ENCODE measurements around the gene KCNQ2. TPM values are rescaled to one million over a fixed set of nuclear protein-coding genes. Genes with fewer than 3 reads are reported as not detected.
A peak's percentile ranks its signal among the peaks of the same experiment; 100 is the strongest.

Gene KCNQ2
- polyA plus RNA-seq, 3 donors = not detected

DNA sequence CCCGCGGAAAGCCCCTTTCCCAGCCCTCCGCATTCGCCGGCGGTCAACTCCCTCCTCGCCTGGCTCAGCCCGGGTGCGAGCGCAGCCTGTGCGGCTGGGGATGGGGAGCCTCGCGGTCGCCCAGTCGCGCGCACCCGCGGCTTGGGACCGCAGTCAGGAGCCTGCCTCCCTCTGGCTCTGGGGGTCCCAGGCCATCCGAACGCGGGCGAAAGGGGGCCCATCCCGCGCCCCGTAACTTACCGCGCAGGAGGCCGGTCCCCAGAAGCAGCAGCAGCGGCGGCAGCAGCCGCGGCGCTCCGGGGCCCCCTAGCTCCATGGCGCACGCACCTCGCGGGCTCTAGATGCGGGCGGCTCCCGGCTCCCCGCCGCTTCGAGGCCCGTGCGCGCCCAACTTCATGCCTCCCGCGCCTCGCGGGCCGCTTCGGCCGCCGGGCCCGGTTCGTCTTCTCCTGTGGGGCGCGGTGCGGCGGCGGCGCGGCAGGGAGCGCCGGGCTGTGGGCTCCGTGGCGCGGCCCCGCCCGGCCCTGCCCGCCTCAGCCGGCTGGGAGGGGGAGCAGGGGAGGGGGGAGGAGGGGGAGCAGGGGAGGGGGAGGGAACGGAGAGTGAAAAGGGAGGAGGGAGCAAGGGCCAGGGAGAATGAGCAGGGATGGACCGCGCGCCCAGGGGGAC is 111.5 kb downstream of the KCNQ2 start, which contains the start of gene CHRNA4:
CHRNA4 (minus strand) TSS at position 500 of the 669 bp plus-strand sequence; CDS start at position 316, 184 bp downstream.
- H3K27me3 Mint-ChIP-seq (ENCODE audit: low read depth in 3 of 3) = peaks cover 28 to 43% (median 31%) of the 10 kb centered on the region in 3 donors

DNA sequence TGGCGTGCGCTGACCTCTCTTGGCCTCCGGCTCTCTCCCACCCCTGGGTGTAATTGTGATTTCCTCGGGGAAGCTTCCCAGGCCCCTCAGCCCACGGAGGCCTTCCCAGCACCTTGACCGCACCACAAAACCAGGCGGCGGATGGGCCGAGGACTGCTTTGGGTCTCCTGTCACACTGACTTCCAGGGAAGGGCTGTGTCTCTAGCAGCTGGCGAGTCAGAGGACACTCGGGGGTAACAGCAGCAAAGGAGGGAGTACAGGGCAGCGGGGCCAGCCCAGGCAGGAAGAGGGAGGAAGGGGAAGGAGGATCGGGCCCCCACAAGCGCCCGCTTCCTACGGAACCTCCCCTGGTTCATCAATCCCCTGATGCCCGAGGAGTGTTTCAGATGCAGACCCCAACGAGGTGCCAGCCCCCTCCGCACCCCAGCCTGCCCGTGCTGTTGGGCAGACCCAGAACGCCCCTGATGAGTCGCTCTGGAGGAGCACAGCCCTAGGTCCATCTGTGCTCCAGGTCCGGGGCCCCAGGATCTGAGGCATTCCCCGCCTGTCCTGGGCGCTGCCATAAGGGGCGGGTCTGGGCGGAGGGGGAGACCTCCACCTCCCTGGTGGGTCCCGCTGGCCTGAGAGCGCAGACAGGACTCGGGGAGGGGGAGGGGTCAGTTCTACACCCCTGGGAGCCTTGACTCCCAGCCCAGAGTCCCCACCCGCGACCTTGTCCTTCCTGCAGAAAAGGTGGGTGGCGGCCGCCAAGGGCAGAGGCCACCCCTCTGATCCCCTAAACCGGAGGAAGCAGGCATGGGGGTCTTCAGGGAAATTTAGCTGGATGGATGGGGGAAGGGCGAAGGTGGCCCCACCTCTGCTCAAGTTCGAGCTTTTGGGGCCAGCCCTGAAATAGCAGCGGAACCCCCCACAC is 112.3 kb downstream of the KCNQ2 start:
- Mint-ChIP-seq H3K4me3 (peak overlapping the region in 1 of 2 donors; percentile 55), H3K27ac (peak overlapping the region in 1 of 7 donors; percentile 54), H3K4me1 (no peaks in the 10 kb centered on the region), H3K36me3 (no peaks in the 10 kb centered on the region), H3K27me3 (ENCODE audit: low read depth in 3 of 3) (peaks cover 26 to 43% (median 32%) of the 10 kb centered on the region in 3 donors), H3K9me3 (peaks cover 0 to 7% (median 0%) of the 10 kb centered on the region in 7 donors)
- Histone ChIP-seq H3K79me2 (ENCODE audit: insufficient read depth, low read length) (no peaks in the 10 kb centered on the region), H3K9ac (ENCODE audit: insufficient read depth, low read length, poor library complexity, severe bottlenecking) (no peak overlapping the region), H3K9me3 (replicated peaks in 1 of 2; ENCODE audit: control insufficient read depth in 1 of 2, insufficient read depth in 1 of 2, low read length in 2 of 2) (no peaks in the 10 kb centered on the region), H3K27ac (ENCODE audit: low read depth in 1 of 2, low read length in 2 of 2) (no peak overlapping the region), H3K4me1 (ENCODE audit: control insufficient read depth in 1 of 2, insufficient read depth in 2 of 2, low read length in 2 of 2) (no peaks in the 10 kb centered on the region), H4K20me1 (ENCODE audit: insufficient read depth, low read length) (no peaks in the 10 kb centered on the region), H3K4me2 (replicated peaks; ENCODE audit: extremely low read depth, low read length, poor library complexity, severe bottlenecking) (no peak overlapping the region), H2AFZ (ENCODE audit: insufficient read depth, low read depth, low read length, poor library complexity, severe bottlenecking) (no peak overlapping the region), H3K4me3 (replicated peaks in 1 of 3; ENCODE audit: low read depth in 2 of 3, low read length in 3 of 3) (no peak overlapping the region), H3K36me3 (replicated peaks in 1 of 2; ENCODE audit: control insufficient read depth in 1 of 2, insufficient read depth in 2 of 2, low read length in 2 of 2) (no peaks in the 10 kb centered on the region), H3K27me3 (ENCODE audit: control insufficient read depth in 2 of 2, insufficient read depth in 2 of 2, low read length in 2 of 2) (peaks cover 4 to 25% of the 10 kb centered on the region in 2 donors)
- 25% methylated on average over 27 of the region's 38 CpGs for WGBS (ENCODE audit: insufficient coverage)
- intact Hi-C loops (cut with micrococcal nuclease) = no loop called here
- TF ChIP-seq, protein P1, sequence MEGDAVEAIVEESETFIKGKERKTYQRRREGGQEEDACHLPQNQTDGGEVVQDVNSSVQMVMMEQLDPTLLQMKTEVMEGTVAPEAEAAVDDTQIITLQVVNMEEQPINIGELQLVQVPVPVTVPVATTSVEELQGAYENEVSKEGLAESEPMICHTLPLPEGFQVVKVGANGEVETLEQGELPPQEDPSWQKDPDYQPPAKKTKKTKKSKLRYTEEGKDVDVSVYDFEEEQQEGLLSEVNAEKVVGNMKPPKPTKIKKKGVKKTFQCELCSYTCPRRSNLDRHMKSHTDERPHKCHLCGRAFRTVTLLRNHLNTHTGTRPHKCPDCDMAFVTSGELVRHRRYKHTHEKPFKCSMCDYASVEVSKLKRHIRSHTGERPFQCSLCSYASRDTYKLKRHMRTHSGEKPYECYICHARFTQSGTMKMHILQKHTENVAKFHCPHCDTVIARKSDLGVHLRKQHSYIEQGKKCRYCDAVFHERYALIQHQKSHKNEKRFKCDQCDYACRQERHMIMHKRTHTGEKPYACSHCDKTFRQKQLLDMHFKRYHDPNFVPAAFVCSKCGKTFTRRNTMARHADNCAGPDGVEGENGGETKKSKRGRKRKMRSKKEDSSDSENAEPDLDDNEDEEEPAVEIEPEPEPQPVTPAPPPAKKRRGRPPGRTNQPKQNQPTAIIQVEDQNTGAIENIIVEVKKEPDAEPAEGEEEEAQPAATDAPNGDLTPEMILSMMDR (IDR thresholded peaks at IDR 0.05) = no peak
- DNase-seq = no peak

More for the DNA sequence above, 111.5 kb downstream of the KCNQ2 start, which contains the start of gene CHRNA4:
- Mint-ChIP-seq H3K4me1 (no peaks in the 10 kb centered on the region), H3K9me3 (peaks cover 0 to 7% (median 0%) of the 10 kb centered on the region in 7 donors), H3K36me3 (no peaks in the 10 kb centered on the region), H3K4me3 (peak within 1 kb of the TSS in 1 of 2 donors; percentile 55), H3K27ac (no peak within 1 kb of the TSS)
- Histone ChIP-seq H3K36me3 (replicated peaks in 1 of 2; ENCODE audit: control insufficient read depth in 1 of 2, insufficient read depth in 2 of 2, low read length in 2 of 2) (no peaks in the 10 kb centered on the region), H3K4me2 (replicated peaks; ENCODE audit: extremely low read depth, low read length, poor library complexity, severe bottlenecking) (no peak within 1 kb of the TSS), H3K27me3 (ENCODE audit: control insufficient read depth in 2 of 2, insufficient read depth in 2 of 2, low read length in 2 of 2) (peaks cover 4 to 25% of the 10 kb centered on the region in 2 donors), H3K27ac (ENCODE audit: low read depth in 1 of 2, low read length in 2 of 2) (no peak within 1 kb of the TSS), H3K4me1 (ENCODE audit: control insufficient read depth in 1 of 2, insufficient read depth in 2 of 2, low read length in 2 of 2) (no peaks in the 10 kb centered on the region), H3K9me3 (replicated peaks in 1 of 2; ENCODE audit: control insufficient read depth in 1 of 2, insufficient read depth in 1 of 2, low read length in 2 of 2) (no peaks in the 10 kb centered on the region), H3K4me3 (replicated peaks in 1 of 3; ENCODE audit: low read depth in 2 of 3, low read length in 3 of 3) (no peak within 1 kb of the TSS), H4K20me1 (ENCODE audit: insufficient read depth, low read length) (no peaks in the 10 kb centered on the region), H3K9ac (ENCODE audit: insufficient read depth, low read length, poor library complexity, severe bottlenecking) (no peak within 1 kb of the TSS), H2AFZ (ENCODE audit: insufficient read depth, low read depth, low read length, poor library complexity, severe bottlenecking) (no peak within 1 kb of the TSS), H3K79me2 (ENCODE audit: insufficient read depth, low read length) (no peaks in the 10 kb centered on the region)
- WGBS (ENCODE audit: insufficient coverage) = 3% methylated on average over 55 of the region's 79 CpGs
- intact Hi-C loops (cut with micrococcal nuclease) = no loop called here
- no peak for DNase-seq
- TF ChIP-seq, protein P1 (IDR thresholded peaks at IDR 0.05) = no peak
